ENCODE data around the gene PDE6G.

Gene PDE6G

DNA sequence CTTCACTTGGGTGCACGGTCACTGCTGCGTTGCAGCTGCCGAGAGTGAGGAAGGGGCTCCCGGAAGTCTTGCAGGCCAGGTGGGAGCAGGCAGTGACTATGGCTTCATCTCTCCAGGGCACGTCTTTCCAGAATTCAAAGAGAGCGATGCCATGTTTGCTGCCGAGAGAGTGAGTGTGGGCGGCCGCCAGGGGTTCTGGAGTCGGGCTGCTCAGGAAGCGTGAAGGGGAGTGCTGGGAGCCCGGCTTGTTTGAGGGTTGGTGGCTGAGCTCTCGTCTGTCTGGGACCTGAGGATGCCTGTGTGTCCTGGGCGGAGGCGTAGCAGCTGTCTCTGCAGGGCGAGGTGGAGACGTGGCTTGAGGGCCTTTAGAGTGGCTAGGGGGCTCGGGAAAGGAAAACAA is 33.7 kb upstream of the PDE6G start:
- DNase-seq (ENCODE audit: insufficient read length, low spot score) (no peak), FAIRE-seq (no peak)
- TF ChIP-seq POLR2AphosphoS5 (IDR thresholded peaks at IDR 0.05; ENCODE audit: low read depth, low read length) (no peak), TAF1 (IDR thresholded peaks at IDR 0.05; ENCODE audit: low read depth, low read length) (no peak), POU2F2 (IDR thresholded peaks at IDR 0.05; ENCODE audit: low read depth, low read length) (no peak), PAX5 (IDR thresholded peaks at IDR 0.05; ENCODE audit: insufficient read depth, low read length, severe bottlenecking) (no peak), SPI1 (IDR thresholded peaks at IDR 0.05; ENCODE audit: low read depth, low read length) (no peak), POLR2A (IDR thresholded peaks at IDR 0.05; ENCODE audit: low read depth, low read length) (no peak)

GRCh38 chr17:81688616-81689015 is 32.3 kb upstream of the PDE6G start:
- TF ChIP-seq POU2F2 (IDR thresholded peaks at IDR 0.05; ENCODE audit: low read depth, low read length) (no peak), POLR2AphosphoS5 (IDR thresholded peaks at IDR 0.05; ENCODE audit: low read depth, low read length) (no peak), TAF1 (IDR thresholded peaks at IDR 0.05; ENCODE audit: low read depth, low read length) (no peak), SPI1 (IDR thresholded peaks at IDR 0.05; ENCODE audit: low read depth, low read length) (no peak), PAX5 (IDR thresholded peaks at IDR 0.05; ENCODE audit: insufficient read depth, low read length, severe bottlenecking) (no peak), POLR2A (IDR thresholded peaks at IDR 0.05; ENCODE audit: low read depth, low read length) (no peak)
- no peak for DNase-seq (ENCODE audit: insufficient read length, low spot score)
- FAIRE-seq: no peak

DNA sequence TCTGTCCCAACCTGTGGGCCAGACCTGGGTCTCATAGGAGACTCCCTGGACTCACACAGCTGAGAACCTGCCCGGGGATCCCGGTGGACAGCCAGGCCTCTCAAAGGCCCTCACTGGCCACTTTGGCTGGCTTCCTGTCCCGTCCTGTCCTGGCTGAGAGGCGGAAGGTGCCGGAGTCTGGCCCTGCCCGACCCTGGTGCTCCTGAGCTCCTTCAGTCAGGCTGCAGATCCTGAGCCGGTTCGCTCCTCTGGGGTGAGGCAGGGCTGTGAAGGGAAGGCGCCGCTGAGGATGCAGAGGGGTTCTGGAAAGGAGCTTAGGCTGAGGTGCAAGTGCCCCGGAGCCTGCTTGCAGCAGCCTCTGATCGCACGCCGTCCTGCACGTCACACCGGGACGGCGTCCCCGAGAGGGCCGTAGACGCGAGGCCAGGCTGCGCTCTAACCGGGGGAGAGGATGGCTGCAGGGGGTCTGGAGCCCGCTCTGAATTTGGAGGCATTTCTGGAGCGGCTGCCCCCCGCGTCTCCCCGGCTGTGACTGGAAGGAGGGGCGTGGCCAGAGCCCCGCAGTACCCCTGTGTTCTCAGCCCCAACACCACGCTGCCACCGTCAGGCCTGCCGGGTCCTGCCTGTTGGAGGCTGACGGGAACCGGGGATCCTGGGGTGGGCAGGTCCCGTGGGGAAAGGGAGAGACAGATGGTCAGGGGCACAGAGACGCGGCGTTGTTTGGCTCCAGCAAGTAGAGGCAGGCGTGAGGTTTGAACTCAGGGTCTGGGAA is 31.6 kb upstream of the PDE6G start:
- TF ChIP-seq SPI1 (IDR thresholded peaks at IDR 0.05; ENCODE audit: low read depth, low read length) (no peak), TAF1 (IDR thresholded peaks at IDR 0.05; ENCODE audit: low read depth, low read length) (no peak), POLR2AphosphoS5 (IDR thresholded peaks at IDR 0.05; ENCODE audit: low read depth, low read length) (no peak), POLR2A (IDR thresholded peaks at IDR 0.05; ENCODE audit: low read depth, low read length) (no peak)
- FAIRE-seq (no peak), DNase-seq (ENCODE audit: insufficient read length, low spot score) (no peak)

DNA sequence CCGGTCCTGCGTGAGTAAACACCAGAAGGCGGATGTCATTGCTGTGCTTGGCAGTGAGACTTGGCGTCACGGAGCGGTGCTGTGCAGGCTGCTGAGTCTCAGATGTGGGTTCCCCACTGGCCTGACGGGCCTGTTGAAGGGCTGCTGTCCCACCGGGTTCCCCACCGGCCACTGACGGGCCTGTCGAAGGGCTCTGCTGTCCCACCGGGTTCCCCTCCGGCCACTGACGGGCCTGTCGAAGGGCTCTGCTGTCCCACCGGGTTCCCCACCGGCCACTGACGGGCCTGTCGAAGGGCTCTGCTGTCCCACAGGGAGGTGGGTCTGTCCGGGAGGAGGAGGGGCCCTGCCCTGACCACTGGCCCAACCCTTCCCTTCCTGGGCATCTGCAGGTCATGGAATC is 30.3 kb upstream of the PDE6G start:
- FAIRE-seq: no peak
- TF ChIP-seq PAX5 (IDR thresholded peaks at IDR 0.05; ENCODE audit: insufficient read depth, low read length, severe bottlenecking): no peak
- no peak for TF ChIP-seq POLR2AphosphoS5 (IDR thresholded peaks at IDR 0.05; ENCODE audit: low read depth, low read length)
- DNase-seq (ENCODE audit: insufficient read length, low spot score): no peak

DNA sequence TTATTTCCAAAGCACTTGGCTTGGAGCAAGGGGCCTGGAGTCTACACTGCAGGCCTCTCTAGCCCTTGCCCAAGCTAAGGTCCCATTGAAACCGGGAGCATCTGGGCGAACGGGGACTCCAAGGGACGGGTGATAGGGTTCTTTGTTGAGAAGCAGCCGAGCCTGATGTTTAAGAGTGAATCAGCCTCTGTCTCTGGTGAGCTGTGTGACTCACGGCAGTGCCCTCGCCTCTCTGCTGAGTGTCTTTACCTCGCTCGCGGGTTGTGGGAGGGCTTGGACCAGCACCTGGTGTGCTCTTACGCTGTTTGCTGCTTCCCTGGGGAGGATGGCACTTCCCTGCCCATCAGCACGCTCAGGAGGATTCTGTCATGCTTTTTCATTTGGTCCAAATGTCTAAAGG is 28.8 kb upstream of the PDE6G start:
- FAIRE-seq (no peak), DNase-seq (ENCODE audit: insufficient read length, low spot score) (no peak)
- TF ChIP-seq PAX5 (IDR thresholded peaks at IDR 0.05; ENCODE audit: insufficient read depth, low read length, severe bottlenecking) (no peak), POLR2AphosphoS5 (IDR thresholded peaks at IDR 0.05; ENCODE audit: low read depth, low read length) (no peak), POLR2A (IDR thresholded peaks at IDR 0.05; ENCODE audit: low read depth, low read length) (no peak), SPI1 (IDR thresholded peaks at IDR 0.05; ENCODE audit: low read depth, low read length) (no peak), TAF1 (IDR thresholded peaks at IDR 0.05; ENCODE audit: low read depth, low read length) (no peak), POU2F2 (IDR thresholded peaks at IDR 0.05; ENCODE audit: low read depth, low read length) (no peak)

- TF ChIP-seq POLR2A (IDR thresholded peaks at IDR 0.05; ENCODE audit: low read depth, low read length) (no peak), POLR2AphosphoS5 (IDR thresholded peaks at IDR 0.05; ENCODE audit: low read depth, low read length) (no peak), TAF1 (IDR thresholded peaks at IDR 0.05; ENCODE audit: low read depth, low read length) (no peak), POU2F2 (IDR thresholded peaks at IDR 0.05; ENCODE audit: low read depth, low read length) (no peak), PAX5 (IDR thresholded peaks at IDR 0.05; ENCODE audit: insufficient read depth, low read length, severe bottlenecking) (no peak), SPI1 (IDR thresholded peaks at IDR 0.05; ENCODE audit: low read depth, low read length) (no peak)
- FAIRE-seq (peak; percentile 59), DNase-seq (ENCODE audit: insufficient read length, low spot score) (no peak)
Observed at GRCh38 chr17:81684442-81684911, 28.1 kb upstream of the PDE6G start.

GRCh38 chr17:81683584-81684441 is 27.5 kb upstream of the PDE6G start, which contains the start of the genes ARL16 and HGS:
ARL16 (minus strand) TSS chr17:81683797; CDS start chr17:81683753, 44 bp downstream.
HGS (plus strand) TSS chr17:81684011; CDS start chr17:81684067, 56 bp downstream.
- peak; percentile 99 for FAIRE-seq
- TF ChIP-seq SPI1 (IDR thresholded peaks at IDR 0.05; ENCODE audit: low read depth, low read length): peak; percentile 63
- TF ChIP-seq TAF1 (IDR thresholded peaks at IDR 0.05; ENCODE audit: low read depth, low read length): no peak
- no peak for TF ChIP-seq PAX5 (IDR thresholded peaks at IDR 0.05; ENCODE audit: insufficient read depth, low read length, severe bottlenecking)
- TF ChIP-seq POLR2AphosphoS5 (IDR thresholded peaks at IDR 0.05; ENCODE audit: low read depth, low read length): peak; percentile 70
- no peak for TF ChIP-seq POU2F2 (IDR thresholded peaks at IDR 0.05; ENCODE audit: low read depth, low read length)
- TF ChIP-seq POLR2A (IDR thresholded peaks at IDR 0.05; ENCODE audit: low read depth, low read length): peak; percentile 52; the same call in 1 of the 2 replicates
- DNase-seq (ENCODE audit: insufficient read length, low spot score): peak; percentile 100

- FAIRE-seq (peak; percentile 74), DNase-seq (ENCODE audit: insufficient read length, low spot score) (no peak)
- TF ChIP-seq POU2F2 (IDR thresholded peaks at IDR 0.05; ENCODE audit: low read depth, low read length) (no peak), SPI1 (IDR thresholded peaks at IDR 0.05; ENCODE audit: low read depth, low read length) (peak; percentile 62)
Observed at GRCh38 chr17:81683208-81683583, 26.9 kb upstream of the PDE6G start.

GRCh38 chr17:81682565-81683207 is 26.3 kb upstream of the PDE6G start:
- FAIRE-seq (no peak), DNase-seq (ENCODE audit: insufficient read length, low spot score) (no peak)
- TF ChIP-seq SPI1 (IDR thresholded peaks at IDR 0.05; ENCODE audit: low read depth, low read length) (no peak), PAX5 (IDR thresholded peaks at IDR 0.05; ENCODE audit: insufficient read depth, low read length, severe bottlenecking) (no peak)
